ENCODE measurements around the gene PRDM13. TPM values are rescaled to one million over a fixed set of nuclear protein-coding genes. Genes with fewer than 3 reads are reported as not detected.
"Not testable (repeated sequence)": the region's sequence is repeated elsewhere in the genome, so short reads cannot be mapped to it uniquely, and the experiment has no call there.

Gene PRDM13
- total RNA-seq, 1 experiment from 2014 or later, result 0.14 TPM

GRCh38 chr6:99608886-99609482, 2.4 kb downstream of the PRDM13 start:
- DNase-seq, result no peak
- Histone ChIP-seq H3K27me3 (ENCODE audit: control insufficient read depth, insufficient read depth, low read length) (peaks cover 100% of the 10 kb centered on the region), H3K36me3 (replicated peaks; ENCODE audit: control insufficient read depth, insufficient read depth, low read length) (no peaks in the 10 kb centered on the region), H3K4me3 (ENCODE audit: insufficient read depth, low read depth, low read length) (no peak overlapping the region)

GRCh38 chr6:99609905-99610489, 3.4 kb downstream of the PRDM13 start:
- no peak overlapping the region for H3K4me3 ChIP-seq (ENCODE audit: insufficient read depth, low read depth, low read length)
- no peak for DNase-seq
- peaks cover 100% of the 10 kb centered on the region for H3K27me3 ChIP-seq (ENCODE audit: control insufficient read depth, insufficient read depth, low read length)
- no peaks in the 10 kb centered on the region for H3K36me3 ChIP-seq (replicated peaks; ENCODE audit: control insufficient read depth, insufficient read depth, low read length)

GRCh38 chr6:99611148-99611547, 4.5 kb downstream of the PRDM13 start:
- DNase-seq, result no peak

GRCh38 chr6:99612551-99613408, 6.1 kb downstream of the PRDM13 start:
- H3K27me3 ChIP-seq (ENCODE audit: control insufficient read depth, insufficient read depth, low read length), result peaks cover 100% of the 10 kb centered on the region

More at GRCh38 chr6:99611148-99611547, 4.5 kb downstream of the PRDM13 start:
- Histone ChIP-seq H3K4me3 (ENCODE audit: insufficient read depth, low read depth, low read length) (no peak overlapping the region), H3K36me3 (replicated peaks; ENCODE audit: control insufficient read depth, insufficient read depth, low read length) (no peaks in the 10 kb centered on the region), H3K27me3 (ENCODE audit: control insufficient read depth, insufficient read depth, low read length) (peaks cover 100% of the 10 kb centered on the region)

DNA sequence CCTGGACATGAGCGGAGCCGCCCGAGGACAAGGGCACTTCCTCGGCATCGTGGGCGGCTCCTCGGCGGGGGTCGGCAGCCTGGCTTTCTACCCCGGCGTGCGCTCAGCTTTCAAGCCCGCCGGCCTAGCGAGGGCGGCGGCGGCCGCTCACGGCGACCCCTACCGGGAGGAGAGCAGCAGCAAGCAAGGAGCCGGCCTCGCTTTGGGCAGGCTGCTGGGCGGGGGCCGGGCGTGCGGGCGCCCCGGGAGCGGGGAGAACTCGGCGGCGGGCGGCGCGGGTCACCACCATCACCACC, 6.7 kb downstream of the PRDM13 start:
- DNase-seq, result peak; percentile 91
- H3K36me3 ChIP-seq (replicated peaks; ENCODE audit: control insufficient read depth, insufficient read depth, low read length), result no peaks in the 10 kb centered on the region
- H3K4me3 ChIP-seq (ENCODE audit: insufficient read depth, low read depth, low read length), result peak overlapping the region; percentile 30
- H3K27me3 ChIP-seq (ENCODE audit: control insufficient read depth, insufficient read depth, low read length), result peaks cover 100% of the 10 kb centered on the region

More at GRCh38 chr6:99612551-99613408, 6.1 kb downstream of the PRDM13 start:
- Histone ChIP-seq H3K4me3 (ENCODE audit: insufficient read depth, low read depth, low read length) (peak overlapping the region; percentile 30), H3K36me3 (replicated peaks; ENCODE audit: control insufficient read depth, insufficient read depth, low read length) (no peaks in the 10 kb centered on the region)
- peak; percentile 46 for DNase-seq

- no peak for DNase-seq
- peaks cover 100% of the 10 kb centered on the region for H3K27me3 ChIP-seq (ENCODE audit: control insufficient read depth, insufficient read depth, low read length)
- H3K36me3 ChIP-seq (replicated peaks; ENCODE audit: control insufficient read depth, insufficient read depth, low read length), result no peaks in the 10 kb centered on the region
- peak overlapping the region; percentile 30 for H3K4me3 ChIP-seq (ENCODE audit: insufficient read depth, low read depth, low read length)
Observed at GRCh38 chr6:99613705-99614429, 7.2 kb downstream of the PRDM13 start.

DNA sequence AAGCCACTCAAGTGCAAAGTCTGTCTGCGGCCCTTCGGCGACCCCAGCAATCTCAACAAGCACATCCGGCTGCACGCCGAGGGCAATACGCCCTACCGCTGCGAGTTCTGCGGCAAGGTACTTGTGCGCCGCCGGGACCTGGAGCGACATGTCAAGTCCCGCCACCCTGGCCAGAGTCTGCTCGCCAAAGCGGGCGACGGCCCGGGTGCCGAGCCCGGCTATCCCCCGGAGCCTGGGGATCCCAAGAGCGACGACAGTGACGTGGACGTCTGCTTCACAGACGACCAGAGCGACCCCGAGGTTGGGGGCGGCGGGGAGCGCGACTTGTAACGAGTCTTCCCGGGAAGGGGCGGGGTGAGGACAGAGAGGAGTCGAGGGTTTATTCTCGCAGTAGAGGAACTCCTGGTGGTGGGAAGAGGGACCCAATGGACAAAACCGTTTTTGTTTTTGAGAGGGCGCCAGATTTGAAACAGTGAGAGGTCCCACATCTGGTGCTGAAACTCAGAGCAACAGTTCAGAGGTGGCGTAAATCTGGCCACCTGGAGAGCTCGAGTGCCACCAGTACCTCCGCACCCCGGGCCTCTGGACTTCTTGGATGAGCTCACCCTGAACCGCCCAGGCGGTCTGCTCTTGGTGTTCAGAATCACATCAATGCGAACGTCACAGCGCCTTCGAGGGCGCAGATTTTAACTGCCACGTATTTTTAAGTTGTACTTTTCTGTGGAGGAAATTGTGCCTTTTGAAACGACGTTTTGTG, 8.0 kb downstream of the PRDM13 start:
- H3K4me3 ChIP-seq (ENCODE audit: insufficient read depth, low read depth, low read length), result peak overlapping the region; percentile 30
- peak; percentile 81 for DNase-seq

GRCh38 chr6:99617131-99617530, 10.5 kb downstream of the PRDM13 start:
- no peak for DNase-seq
- H3K27me3 ChIP-seq (ENCODE audit: control insufficient read depth, insufficient read depth, low read length), result peaks cover 96% of the 10 kb centered on the region
- H3K36me3 ChIP-seq (replicated peaks; ENCODE audit: control insufficient read depth, insufficient read depth, low read length), result no peaks in the 10 kb centered on the region
- H3K4me3 ChIP-seq (ENCODE audit: insufficient read depth, low read depth, low read length), result no peak overlapping the region

More for the DNA sequence above, 8.0 kb downstream of the PRDM13 start:
- Histone ChIP-seq H3K36me3 (replicated peaks; ENCODE audit: control insufficient read depth, insufficient read depth, low read length) (no peaks in the 10 kb centered on the region), H3K27me3 (ENCODE audit: control insufficient read depth, insufficient read depth, low read length) (peaks cover 100% of the 10 kb centered on the region)

- H3K27me3 ChIP-seq (ENCODE audit: control insufficient read depth, insufficient read depth, low read length), result peaks cover 82% of the 10 kb centered on the region
- no peaks in the 10 kb centered on the region for H3K36me3 ChIP-seq (replicated peaks; ENCODE audit: control insufficient read depth, insufficient read depth, low read length)
- DNase-seq, result peak; percentile 91
- peak overlapping the region; percentile 41 for H3K4me3 ChIP-seq (ENCODE audit: insufficient read depth, low read depth, low read length)
Observed at GRCh38 chr6:99618649-99619408, 12.2 kb downstream of the PRDM13 start.

- peaks cover 78% of the 10 kb centered on the region for H3K27me3 ChIP-seq (ENCODE audit: control insufficient read depth, insufficient read depth, low read length)
- H3K36me3 ChIP-seq (replicated peaks; ENCODE audit: control insufficient read depth, insufficient read depth, low read length), result no peaks in the 10 kb centered on the region
- peak overlapping the region; percentile 41; the same call in 1 of the 2 replicates for H3K4me3 ChIP-seq (ENCODE audit: insufficient read depth, low read depth, low read length)
- no peak for DNase-seq
Observed at GRCh38 chr6:99619409-99619762, 12.8 kb downstream of the PRDM13 start.

GRCh38 chr6:99622044-99622443, 15.4 kb downstream of the PRDM13 start:
- not testable (repeated sequence) for H3K36me3 ChIP-seq (replicated peaks; ENCODE audit: control insufficient read depth, insufficient read depth, low read length); DNase-seq; H3K4me3 ChIP-seq (ENCODE audit: insufficient read depth, low read depth, low read length)
- peaks cover 52% of the 10 kb centered on the region for H3K27me3 ChIP-seq (ENCODE audit: control insufficient read depth, insufficient read depth, low read length)

GRCh38 chr6:99629293-99629692, 22.7 kb downstream of the PRDM13 start:
- H3K36me3 ChIP-seq (replicated peaks; ENCODE audit: control insufficient read depth, insufficient read depth, low read length), result no peaks in the 10 kb centered on the region
- H3K27me3 ChIP-seq (ENCODE audit: control insufficient read depth, insufficient read depth, low read length), result no peaks in the 10 kb centered on the region; the same call in none of the 2 replicates
- no peak overlapping the region for H3K4me3 ChIP-seq (ENCODE audit: insufficient read depth, low read depth, low read length)
- no peak for DNase-seq

DNA sequence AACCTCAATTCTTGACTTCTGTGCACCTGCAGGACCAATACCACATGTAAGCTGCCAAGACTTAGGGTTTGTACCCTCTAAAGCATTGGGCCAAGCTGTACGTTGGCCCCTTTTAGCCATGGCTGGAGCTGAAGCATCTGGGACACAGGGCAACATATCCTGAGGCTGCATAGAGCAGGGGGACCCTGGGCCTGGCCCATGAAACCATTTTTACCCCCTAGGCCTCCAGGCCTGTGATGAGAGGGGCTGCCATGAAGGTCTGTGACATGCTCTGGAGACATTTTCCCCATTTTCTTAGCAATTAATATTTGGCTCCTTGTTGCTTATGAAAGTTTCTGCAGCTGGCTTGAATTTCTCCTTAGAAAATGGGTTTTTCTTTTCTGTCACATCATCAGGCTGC, 31.0 kb downstream of the PRDM13 start:
- Histone ChIP-seq H3K4me3 (ENCODE audit: insufficient read depth, low read depth, low read length) (no peak overlapping the region), H3K36me3 (replicated peaks; ENCODE audit: control insufficient read depth, insufficient read depth, low read length) (no peaks in the 10 kb centered on the region), H3K27me3 (ENCODE audit: control insufficient read depth, insufficient read depth, low read length) (no peaks in the 10 kb centered on the region; the same call in none of the 2 replicates)
- DNase-seq, result no peak

All from H7 (cell line).